ENCODE results near the gene SAMD4A.

Gene SAMD4A

GRCh38 chr14:54591866-54592265, 24.9 kb downstream of the SAMD4A start:
- CTCF ChIA-PET, result interaction anchor here (0.7 to 2.9 kb wide), 3 partner anchors 10 to 181 kb away, joined by 3 to 10 read pairs (median 4); no protein-coding TSS in a partner anchor
- no peak for TF ChIP-seq CTCF (IDR thresholded peaks at IDR 0.05; ENCODE audit: insufficient read depth, low read length, missing control alignments)
- POLR2A ChIA-PET, result interaction anchor here (0.5 kb wide), 1 partner anchor 24 kb away, joined by 3 read pairs; no protein-coding TSS in a partner anchor

GRCh38 chr14:54593860-54594259, 26.9 kb downstream of the SAMD4A start:
- no peak for TF ChIP-seq CTCF (IDR thresholded peaks at IDR 0.05; ENCODE audit: insufficient read depth, low read length, missing control alignments)
- no peak for DNase-seq (ENCODE audit: low read depth, low spot score)
- ChIA-PET CTCF (interaction anchor here (0.7 kb wide), 1 partner anchor 12 kb away, joined by 4 read pairs; no protein-coding TSS in a partner anchor), POLR2A (no interaction called here)
- no peak overlapping the region for H3K4me3 ChIP-seq (ENCODE audit: low read depth, low read length)

More at GRCh38 chr14:54591866-54592265, 24.9 kb downstream of the SAMD4A start:
- H3K4me3 ChIP-seq (ENCODE audit: low read depth, low read length), result no peak overlapping the region
- DNase-seq (ENCODE audit: low read depth, low spot score), result no peak

GRCh38 chr14:54594537-54594936, 27.6 kb downstream of the SAMD4A start:
- DNase-seq (ENCODE audit: low read depth, low spot score), result no peak
- no peak for TF ChIP-seq CTCF (IDR thresholded peaks at IDR 0.05; ENCODE audit: insufficient read depth, low read length, missing control alignments)
- ChIA-PET CTCF (interaction anchor here (0.8 kb wide), 1 partner anchor 99 kb away, joined by 4 read pairs; no protein-coding TSS in a partner anchor), POLR2A (no interaction called here)
- no peak overlapping the region for H3K4me3 ChIP-seq (ENCODE audit: low read depth, low read length)

- DNase-seq (ENCODE audit: low read depth, low spot score), result no peak
- ChIA-PET CTCF (interaction anchor here (2.2 kb wide), 1 partner anchor 93 kb away, joined by 8 read pairs; no protein-coding TSS in a partner anchor), POLR2A (no interaction called here)
- no peak for TF ChIP-seq CTCF (IDR thresholded peaks at IDR 0.05; ENCODE audit: insufficient read depth, low read length, missing control alignments)
- H3K4me3 ChIP-seq (ENCODE audit: low read depth, low read length), result no peak overlapping the region
Measured at GRCh38 chr14:54597795-54598443, 31.0 kb downstream of the SAMD4A start.

GRCh38 chr14:54599966-54600716, 33.2 kb downstream of the SAMD4A start:
- no peak for DNase-seq (ENCODE audit: low read depth, low spot score)
- ChIA-PET POLR2A (interaction anchor here (0.7 to 1.9 kb wide), 6 partner anchors 10 to 54 kb away, joined by 3 to 28 read pairs (median 4); partner anchors contain the start of gene SAMD4A), CTCF (interaction anchor here (0.7 to 2.2 kb wide), 7 partner anchors 18 to 175 kb away, joined by 3 to 8 read pairs (median 4); no protein-coding TSS in a partner anchor)
- no peak overlapping the region for H3K4me3 ChIP-seq (ENCODE audit: low read depth, low read length)
- TF ChIP-seq CTCF (IDR thresholded peaks at IDR 0.05; ENCODE audit: insufficient read depth, low read length, missing control alignments), result no peak

- ChIA-PET CTCF (interaction anchor here (0.7 to 1.5 kb wide), 6 partner anchors 19 to 174 kb away, joined by 3 to 6 read pairs (median 4); no protein-coding TSS in a partner anchor), POLR2A (interaction anchor here (0.7 to 1.9 kb wide), 6 partner anchors 10 to 53 kb away, joined by 3 to 28 read pairs (median 4); partner anchors contain the start of gene SAMD4A)
- peak; percentile 80 for DNase-seq (ENCODE audit: low read depth, low spot score)
- no peak for TF ChIP-seq CTCF (IDR thresholded peaks at IDR 0.05; ENCODE audit: insufficient read depth, low read length, missing control alignments)
- H3K4me3 ChIP-seq (ENCODE audit: low read depth, low read length), result no peak overlapping the region
Measured at GRCh38 chr14:54600717-54601109, 33.8 kb downstream of the SAMD4A start.

Measured in AG04449 (cell line).